ENCODE results near the gene KCNH1. TPM values are rescaled to one million over a fixed set of nuclear protein-coding genes. Genes with fewer than 3 reads are reported as not detected.

Gene KCNH1
- polyA plus RNA-seq, 2 donors: 0.06 to 0.08 TPM

DNA sequence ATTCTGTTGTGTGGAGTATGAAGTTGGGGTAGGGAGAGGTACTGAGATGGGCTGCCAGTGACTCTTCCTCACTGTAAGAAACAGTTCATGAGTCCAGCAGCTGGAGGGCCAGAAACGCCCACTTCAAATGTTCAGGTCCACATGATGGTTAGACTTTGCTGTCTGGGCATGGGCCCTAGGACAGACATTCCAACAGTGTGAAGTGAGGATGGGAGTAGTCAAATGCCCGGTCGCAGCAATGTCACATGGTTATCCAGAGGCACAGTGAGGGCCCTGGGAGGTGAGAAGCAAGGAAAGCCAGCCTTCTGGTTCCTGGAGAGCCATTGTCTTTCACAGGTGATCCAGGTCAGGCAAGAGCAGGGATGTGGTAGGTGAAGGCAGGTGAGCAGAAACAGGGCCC, 500.8 kb downstream of the KCNH1 start:
- Histone ChIP-seq H3K36me3 (ENCODE audit: control insufficient read depth in 2 of 2, insufficient read depth in 2 of 2, low read length in 1 of 2) (no peaks in the 10 kb centered on the region), H3K9me3 (ENCODE audit: control insufficient read depth in 2 of 2, insufficient read depth in 1 of 2, low read depth in 1 of 2, low read length in 1 of 2) (no peaks in the 10 kb centered on the region), H3K4me1 (ENCODE audit: control insufficient read depth in 2 of 2, insufficient read depth in 2 of 2, low read length in 1 of 2) (no peaks in the 10 kb centered on the region), H3K27ac (ENCODE audit: low read depth in 2 of 2, low read length in 1 of 2) (no peak overlapping the region), H3K4me3 (ENCODE audit: low read depth in 1 of 2, low read length in 2 of 2) (no peak overlapping the region), H3K27me3 (ENCODE audit: control insufficient read depth in 1 of 2, insufficient read depth in 2 of 2, low read length in 2 of 2) (no peaks in the 10 kb centered on the region)
- 94 to 98% methylated on average over 3 of the region's 3 CpGs for WGBS, 2 donors

GRCh38 chr1:210631399-210631798, 502.5 kb downstream of the KCNH1 start:
- H3K4me3 ChIP-seq (ENCODE audit: low read depth in 1 of 2, low read length in 2 of 2): no peak overlapping the region
- H3K27me3 ChIP-seq (ENCODE audit: control insufficient read depth in 1 of 2, insufficient read depth in 2 of 2, low read length in 2 of 2): no peaks in the 10 kb centered on the region
- H3K36me3 ChIP-seq (ENCODE audit: control insufficient read depth in 2 of 2, insufficient read depth in 2 of 2, low read length in 1 of 2): no peaks in the 10 kb centered on the region
- H3K4me1 ChIP-seq (ENCODE audit: control insufficient read depth in 2 of 2, insufficient read depth in 2 of 2, low read length in 1 of 2): no peaks in the 10 kb centered on the region
- H3K27ac ChIP-seq (ENCODE audit: low read depth in 2 of 2, low read length in 1 of 2): no peak overlapping the region
- H3K9me3 ChIP-seq (ENCODE audit: control insufficient read depth in 2 of 2, insufficient read depth in 1 of 2, low read depth in 1 of 2, low read length in 1 of 2): no peaks in the 10 kb centered on the region
- 81 to 84% methylated on average over 3 of the region's 3 CpGs for WGBS, 2 donors

DNA sequence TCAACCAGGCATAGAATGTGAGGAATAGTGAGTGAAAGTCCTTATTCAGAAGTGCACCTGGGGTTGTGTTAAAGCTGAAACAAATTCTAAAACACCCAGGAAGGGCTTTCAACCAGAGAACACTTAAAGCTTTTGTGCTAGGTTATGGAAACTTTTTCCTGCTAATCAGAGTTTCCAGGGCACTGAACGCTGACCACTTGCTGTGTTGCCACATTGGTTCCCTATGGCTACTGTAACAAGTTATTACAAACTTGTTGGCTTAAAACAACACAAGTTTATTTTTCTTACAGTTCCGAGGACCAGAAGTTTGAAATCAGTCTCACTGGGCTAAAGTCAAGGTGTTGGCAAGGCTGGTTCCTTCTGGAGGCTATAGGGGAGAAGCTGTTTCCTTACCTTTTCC, 504.7 kb downstream of the KCNH1 start:
- 91 to 98% methylated on average over 2 of the region's 2 CpGs for whole genome bisulfite sequencing, 2 donors

GRCh38 chr1:210627755-210628154, 506.2 kb downstream of the KCNH1 start:
- Histone ChIP-seq H3K4me3 (ENCODE audit: low read depth in 1 of 2, low read length in 2 of 2) (no peak overlapping the region), H3K27ac (ENCODE audit: low read depth in 2 of 2, low read length in 1 of 2) (no peak overlapping the region), H3K36me3 (ENCODE audit: control insufficient read depth in 2 of 2, insufficient read depth in 2 of 2, low read length in 1 of 2) (no peaks in the 10 kb centered on the region), H3K9me3 (ENCODE audit: control insufficient read depth in 2 of 2, insufficient read depth in 1 of 2, low read depth in 1 of 2, low read length in 1 of 2) (no peaks in the 10 kb centered on the region), H3K4me1 (ENCODE audit: control insufficient read depth in 2 of 2, insufficient read depth in 2 of 2, low read length in 1 of 2) (no peaks in the 10 kb centered on the region), H3K27me3 (ENCODE audit: control insufficient read depth in 1 of 2, insufficient read depth in 2 of 2, low read length in 2 of 2) (no peaks in the 10 kb centered on the region)

More for the DNA sequence above, 504.7 kb downstream of the KCNH1 start:
- H3K27me3 ChIP-seq (ENCODE audit: control insufficient read depth in 1 of 2, insufficient read depth in 2 of 2, low read length in 2 of 2): no peaks in the 10 kb centered on the region
- H3K9me3 ChIP-seq (ENCODE audit: control insufficient read depth in 2 of 2, insufficient read depth in 1 of 2, low read depth in 1 of 2, low read length in 1 of 2): no peaks in the 10 kb centered on the region
- H3K36me3 ChIP-seq (ENCODE audit: control insufficient read depth in 2 of 2, insufficient read depth in 2 of 2, low read length in 1 of 2): no peaks in the 10 kb centered on the region
- no peak overlapping the region for H3K4me3 ChIP-seq (ENCODE audit: low read depth in 1 of 2, low read length in 2 of 2)
- H3K27ac ChIP-seq (ENCODE audit: low read depth in 2 of 2, low read length in 1 of 2): no peak overlapping the region
- no peaks in the 10 kb centered on the region for H3K4me1 ChIP-seq (ENCODE audit: control insufficient read depth in 2 of 2, insufficient read depth in 2 of 2, low read length in 1 of 2)

Other genes with a start within 250 kb of the KCNH1 start
- 10 to 100 TPM; 12.4 to 20.6 TPM for gene RCOR3, start 125.2 kb upstream of the KCNH1 start, polyA plus RNA-seq
- gene TRAF5, start 192.7 kb upstream of the KCNH1 start, polyA plus RNA-seq: 1 to 10 TPM; 3.2 to 4.9 TPM